Measurements from ENCODE around the gene PITPNB.

- TF ChIP-seq, protein P1, sequence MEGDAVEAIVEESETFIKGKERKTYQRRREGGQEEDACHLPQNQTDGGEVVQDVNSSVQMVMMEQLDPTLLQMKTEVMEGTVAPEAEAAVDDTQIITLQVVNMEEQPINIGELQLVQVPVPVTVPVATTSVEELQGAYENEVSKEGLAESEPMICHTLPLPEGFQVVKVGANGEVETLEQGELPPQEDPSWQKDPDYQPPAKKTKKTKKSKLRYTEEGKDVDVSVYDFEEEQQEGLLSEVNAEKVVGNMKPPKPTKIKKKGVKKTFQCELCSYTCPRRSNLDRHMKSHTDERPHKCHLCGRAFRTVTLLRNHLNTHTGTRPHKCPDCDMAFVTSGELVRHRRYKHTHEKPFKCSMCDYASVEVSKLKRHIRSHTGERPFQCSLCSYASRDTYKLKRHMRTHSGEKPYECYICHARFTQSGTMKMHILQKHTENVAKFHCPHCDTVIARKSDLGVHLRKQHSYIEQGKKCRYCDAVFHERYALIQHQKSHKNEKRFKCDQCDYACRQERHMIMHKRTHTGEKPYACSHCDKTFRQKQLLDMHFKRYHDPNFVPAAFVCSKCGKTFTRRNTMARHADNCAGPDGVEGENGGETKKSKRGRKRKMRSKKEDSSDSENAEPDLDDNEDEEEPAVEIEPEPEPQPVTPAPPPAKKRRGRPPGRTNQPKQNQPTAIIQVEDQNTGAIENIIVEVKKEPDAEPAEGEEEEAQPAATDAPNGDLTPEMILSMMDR (IDR thresholded peaks at IDR 0.05) = no peak
- no peak for TF ChIP-seq POLR2AphosphoS5 (IDR thresholded peaks at IDR 0.05)
Observed at GRCh38 chr22:27937453-27937852, 18.4 kb upstream of the PITPNB start.
